ENCODE data around the gene LIMS4.
"Not testable (repeated sequence)": the region's sequence is repeated elsewhere in the genome, so short reads cannot be mapped to it uniquely, and the experiment has no call there.

The LIMS4 gene

GRCh38 chr2:110472171-110473058, at the start of gene LIMS4:
Gene LIMS4, minus strand, starts transcription at chr2:110472816. Its CDS starts 38 bp downstream, at chr2:110472778.
- not testable (repeated sequence) for DNase-seq

- DNase-seq, result not testable (repeated sequence)
Measured at GRCh38 chr2:110499755-110500377, 27.2 kb upstream of the LIMS4 start.

- DNase-seq, result not testable (repeated sequence)
Measured at GRCh38 chr2:110496027-110496426, 23.4 kb upstream of the LIMS4 start.

GRCh38 chr2:110494488-110494887, 21.9 kb upstream of the LIMS4 start:
- not testable (repeated sequence) for DNase-seq

- DNase-seq, result not testable (repeated sequence)
Measured at GRCh38 chr2:110488991-110489390, 16.4 kb upstream of the LIMS4 start.

- not testable (repeated sequence) for DNase-seq
Measured at GRCh38 chr2:110482697-110483096, 10.1 kb upstream of the LIMS4 start.

- DNase-seq, result not testable (repeated sequence)
Measured at GRCh38 chr2:110481200-110481599, 8.6 kb upstream of the LIMS4 start.

GRCh38 chr2:110480084-110480483, 7.5 kb upstream of the LIMS4 start:
- DNase-seq, result not testable (repeated sequence)

- not testable (repeated sequence) for DNase-seq
Measured at GRCh38 chr2:110477370-110477769, 4.8 kb upstream of the LIMS4 start.

GRCh38 chr2:110476952-110477351, 4.3 kb upstream of the LIMS4 start:
- DNase-seq, result not testable (repeated sequence)

- DNase-seq, result not testable (repeated sequence)
Measured at GRCh38 chr2:110475627-110476359, 3.2 kb upstream of the LIMS4 start.

GRCh38 chr2:110474898-110475297, 2.3 kb upstream of the LIMS4 start:
- not testable (repeated sequence) for DNase-seq

- DNase-seq, result not testable (repeated sequence)
Measured at GRCh38 chr2:110473059-110473358, 393 bp upstream of the LIMS4 start.

- DNase-seq, result not testable (repeated sequence)
Measured at GRCh38 chr2:110468921-110469320, 3.7 kb downstream of the LIMS4 start.

GRCh38 chr2:110465312-110465711, 7.3 kb downstream of the LIMS4 start:
- DNase-seq, result not testable (repeated sequence)

GRCh38 chr2:110462458-110462857, 10.2 kb downstream of the LIMS4 start:
- not testable (repeated sequence) for DNase-seq

GRCh38 chr2:110460318-110460717, 12.3 kb downstream of the LIMS4 start:
- not testable (repeated sequence) for DNase-seq

- DNase-seq, result not testable (repeated sequence)
Measured at GRCh38 chr2:110457214-110457590, 15.4 kb downstream of the LIMS4 start.

- DNase-seq, result not testable (repeated sequence)
Measured at GRCh38 chr2:110456291-110457213, 16.1 kb downstream of the LIMS4 start.

- DNase-seq, result not testable (repeated sequence)
Measured at GRCh38 chr2:110455080-110455670, 17.4 kb downstream of the LIMS4 start.

- DNase-seq, result not testable (repeated sequence)
Measured at GRCh38 chr2:110450951-110451350, 21.7 kb downstream of the LIMS4 start.

All from activated CD4-positive, alpha-beta T cell treated with anti-CD3 and anti-CD28 coated beads, Interleukin-2, Interleukin-6, amounts not matched to agents 100 ng/mL and 50 ng/mL, durations not matched to agents 16 hours and 8 hours (primary cell).